Activated T-cell treated with anti-CD3 and anti-CD28 coated beads, Interleukin-2, amount 50 U/mL, for 24 hours (primary cell): ENCODE data around the gene CAMK2B.

Source experiments
- DNase-seq: peaks from one replicate; pipeline ENCODE4 v3.0.0-alpha.2; 2020
- H3K27ac Mint-ChIP-seq: 2 replicates; pipeline ENCODE4 v1.8.0; 2020; ENCODE audit warnings: mild to moderate bottlenecking, mixed read lengths
- H3K27me3 Mint-ChIP-seq: 2 replicates; pipeline ENCODE4 v1.8.0; 2020; ENCODE audit warnings: mixed read lengths
- H3K36me3 Mint-ChIP-seq: 2 replicates; pipeline ENCODE4 v1.8.0; 2020; ENCODE audit warnings: low read depth, mixed read lengths
- H3K4me1 Mint-ChIP-seq: 2 replicates; pipeline ENCODE4 v1.8.0; 2020; ENCODE audit warnings: low read depth, mixed read lengths
- H3K4me3 Mint-ChIP-seq: 2 replicates; pipeline ENCODE4 v1.8.0; 2020; ENCODE audit warnings: mild to moderate bottlenecking, moderate library complexity, mixed read lengths
- H3K9me3 Mint-ChIP-seq: 2 replicates; pipeline ENCODE4 v1.8.0; 2020; ENCODE audit warnings: mixed read lengths

The CAMK2B gene

DNA sequence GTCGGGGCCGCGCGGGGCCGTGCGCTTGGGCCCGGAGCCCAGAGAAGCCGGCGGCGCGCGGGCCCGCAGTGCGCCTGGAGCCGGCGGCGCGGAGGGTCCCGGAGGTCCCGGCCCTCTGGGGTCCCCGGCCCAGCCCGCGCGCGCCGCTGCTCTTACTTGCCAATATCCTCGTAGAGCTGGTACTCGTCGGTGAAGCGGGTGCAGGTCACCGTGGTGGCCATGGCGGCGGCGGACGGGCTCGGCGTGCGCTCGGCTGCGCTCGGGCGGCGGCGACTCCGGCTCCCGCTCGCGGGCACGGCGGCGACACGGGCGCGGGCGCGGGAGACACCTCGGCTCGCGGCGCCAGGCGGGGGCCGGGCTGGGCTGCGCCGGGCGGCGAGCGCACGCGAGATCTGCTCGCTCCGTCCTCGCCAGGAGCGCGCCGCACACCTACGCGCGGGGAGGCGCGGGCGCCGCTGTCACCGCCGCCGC is at the start of gene CAMK2B:
Gene CAMK2B (minus strand): TSS at position 394 of the 471 bp plus-strand sequence. CDS start 173 bp downstream, at position 221.
- no peaks in the 10 kb centered on the region for H3K36me3 Mint-ChIP-seq
- DNase-seq: no peak
- H3K27me3 Mint-ChIP-seq: peaks cover 44% of the 10 kb centered on the region
- peaks cover 7% of the 10 kb centered on the region for H3K4me1 Mint-ChIP-seq
- H3K4me3 Mint-ChIP-seq: peak within 1 kb of the TSS; percentile 76
- H3K27ac Mint-ChIP-seq: no peak within 1 kb of the TSS
- no peaks in the 10 kb centered on the region for H3K9me3 Mint-ChIP-seq

- H3K4me1 Mint-ChIP-seq: peaks cover 11% of the 10 kb centered on the region
- peaks cover 7% of the 10 kb centered on the region for H3K27me3 Mint-ChIP-seq
- no peak for DNase-seq
- H3K9me3 Mint-ChIP-seq: no peaks in the 10 kb centered on the region
- no peaks in the 10 kb centered on the region for H3K36me3 Mint-ChIP-seq
- no peak overlapping the region for H3K27ac Mint-ChIP-seq
- H3K4me3 Mint-ChIP-seq: no peak overlapping the region
Observed at GRCh38 chr7:44374007-44374763, 48.8 kb upstream of the CAMK2B start.

- H3K9me3 Mint-ChIP-seq: no peaks in the 10 kb centered on the region
- H3K27me3 Mint-ChIP-seq: peaks cover 14% of the 10 kb centered on the region
- no peak for DNase-seq
- peaks cover 6% of the 10 kb centered on the region for H3K4me1 Mint-ChIP-seq
- H3K36me3 Mint-ChIP-seq: no peaks in the 10 kb centered on the region
- no peak overlapping the region for H3K4me3 Mint-ChIP-seq
- H3K27ac Mint-ChIP-seq: no peak overlapping the region
Observed at GRCh38 chr7:44373418-44373740, 48.0 kb upstream of the CAMK2B start.

DNA sequence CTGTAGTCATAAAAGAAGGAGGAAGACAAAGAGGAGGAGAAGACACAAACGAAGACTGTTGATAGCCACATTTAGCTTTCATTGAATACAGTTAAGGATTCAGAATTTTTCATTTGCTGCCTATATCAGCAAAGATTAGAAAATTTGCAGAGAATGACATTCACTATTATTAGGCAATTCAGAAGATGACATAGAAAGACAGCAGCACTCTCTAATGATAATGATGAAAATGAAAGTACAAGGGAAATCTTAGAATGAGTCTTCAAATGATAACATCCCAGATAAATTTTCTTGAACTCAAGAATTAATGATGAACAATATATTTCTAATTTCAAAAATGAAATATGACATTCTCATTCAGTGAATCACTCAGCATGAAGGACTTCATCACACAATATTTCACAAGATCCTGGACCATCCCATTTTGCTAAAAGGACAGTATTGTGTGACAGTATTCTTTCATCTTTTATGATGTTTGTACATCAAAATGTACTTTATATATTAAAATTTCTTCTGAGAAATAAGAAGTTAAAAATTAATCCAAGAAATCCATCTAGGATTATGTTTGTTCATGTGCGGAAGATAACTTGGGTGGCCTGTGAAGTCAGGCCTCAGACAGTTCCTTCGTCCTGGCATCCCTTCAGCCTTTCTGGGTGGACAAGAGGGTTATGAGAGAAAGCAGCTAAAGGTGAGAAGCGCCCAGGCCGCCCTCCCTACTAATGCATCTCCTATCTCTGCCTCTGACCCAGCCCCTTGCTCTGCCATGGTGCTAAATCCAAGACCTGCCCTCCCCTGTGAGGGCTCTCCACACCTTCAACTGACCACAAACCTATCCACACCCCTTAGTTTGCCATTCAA is 47.4 kb upstream of the CAMK2B start:
- no peak for DNase-seq
- Mint-ChIP-seq H3K36me3 (no peaks in the 10 kb centered on the region), H3K27ac (no peak overlapping the region), H3K4me1 (peaks cover 6% of the 10 kb centered on the region), H3K4me3 (no peak overlapping the region), H3K9me3 (no peaks in the 10 kb centered on the region), H3K27me3 (peaks cover 18% of the 10 kb centered on the region)

DNA sequence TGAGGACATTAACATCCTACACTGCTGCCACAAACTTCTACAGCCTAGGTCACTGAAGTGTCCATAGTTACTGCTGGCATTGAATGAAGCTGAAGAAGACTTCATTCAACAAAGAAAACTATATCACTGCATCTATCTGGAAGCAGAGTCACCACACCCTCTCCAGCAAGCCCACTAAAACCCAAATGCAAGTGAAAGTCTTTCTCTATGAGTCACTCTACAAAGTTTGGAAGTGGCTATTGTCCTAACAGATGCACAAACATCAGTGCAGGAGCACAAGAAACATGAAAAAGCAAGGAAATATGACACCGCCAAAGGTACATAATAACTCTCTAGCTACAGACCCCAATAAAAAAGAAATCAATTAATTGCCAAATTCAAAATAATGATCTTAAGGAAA is 43.5 kb upstream of the CAMK2B start:
- peaks cover 22% of the 10 kb centered on the region for H3K27me3 Mint-ChIP-seq
- no peak overlapping the region for H3K27ac Mint-ChIP-seq
- peaks cover 6% of the 10 kb centered on the region for H3K4me1 Mint-ChIP-seq
- no peaks in the 10 kb centered on the region for H3K9me3 Mint-ChIP-seq
- H3K36me3 Mint-ChIP-seq: no peaks in the 10 kb centered on the region
- DNase-seq: no peak
- no peak overlapping the region for H3K4me3 Mint-ChIP-seq

DNA sequence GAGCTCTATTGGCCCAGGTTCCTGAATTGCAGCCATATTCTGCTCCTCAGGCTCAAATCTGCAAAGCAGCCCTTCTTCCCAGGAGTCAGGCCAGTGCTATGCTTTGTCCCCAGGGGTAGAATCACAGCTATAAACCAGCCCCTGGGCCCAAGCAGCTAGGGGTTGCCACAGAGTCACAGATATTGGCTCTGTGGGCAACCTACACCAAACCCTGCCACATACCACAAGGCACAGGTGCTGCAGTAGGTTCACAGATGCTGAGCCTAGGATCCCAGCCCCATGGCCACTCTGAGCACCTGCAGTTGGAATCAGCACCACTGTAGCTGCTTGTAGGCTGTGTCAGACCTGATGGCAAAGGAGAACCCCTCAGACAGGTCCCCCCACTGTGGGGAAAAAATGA is 43.1 kb upstream of the CAMK2B start:
- H3K9me3 Mint-ChIP-seq: no peaks in the 10 kb centered on the region
- H3K27ac Mint-ChIP-seq: no peak overlapping the region
- no peaks in the 10 kb centered on the region for H3K36me3 Mint-ChIP-seq
- H3K4me3 Mint-ChIP-seq: no peak overlapping the region
- no peak for DNase-seq
- peaks cover 6% of the 10 kb centered on the region for H3K4me1 Mint-ChIP-seq
- peaks cover 22% of the 10 kb centered on the region for H3K27me3 Mint-ChIP-seq

- Mint-ChIP-seq H3K9me3 (no peaks in the 10 kb centered on the region), H3K4me1 (peaks cover 5% of the 10 kb centered on the region)
- no peak for DNase-seq
Observed at GRCh38 chr7:44367475-44368043, 42.2 kb upstream of the CAMK2B start.

DNA sequence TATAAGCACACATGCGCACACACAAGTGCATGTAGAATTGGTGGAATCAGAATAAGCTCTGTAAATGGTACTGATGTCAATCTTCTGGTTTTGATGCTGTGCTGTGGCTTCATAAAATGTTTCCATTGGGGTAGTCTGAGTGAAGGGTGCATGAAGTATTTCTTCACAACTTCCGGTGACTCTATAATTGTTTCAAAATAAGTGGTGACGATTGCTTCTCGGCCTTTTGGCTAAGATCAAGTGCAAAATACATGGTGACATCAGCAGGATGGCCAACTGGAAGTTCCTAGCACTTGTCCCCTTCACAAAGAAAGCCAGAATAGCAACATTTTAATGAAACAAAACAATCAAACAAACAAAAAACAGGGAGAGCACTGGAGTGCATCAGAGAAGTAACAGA is 41.6 kb upstream of the CAMK2B start:
- Mint-ChIP-seq H3K9me3 (no peaks in the 10 kb centered on the region), H3K4me1 (peaks cover 3% of the 10 kb centered on the region), H3K36me3 (no peaks in the 10 kb centered on the region), H3K27ac (no peak overlapping the region), H3K4me3 (no peak overlapping the region), H3K27me3 (peaks cover 32% of the 10 kb centered on the region)
- no peak for DNase-seq

More at GRCh38 chr7:44367475-44368043, 42.2 kb upstream of the CAMK2B start:
- H3K4me3 Mint-ChIP-seq: no peak overlapping the region
- H3K36me3 Mint-ChIP-seq: no peaks in the 10 kb centered on the region
- H3K27me3 Mint-ChIP-seq: peaks cover 27% of the 10 kb centered on the region
- no peak overlapping the region for H3K27ac Mint-ChIP-seq

GRCh38 chr7:44353668-44354067 is 28.3 kb upstream of the CAMK2B start:
- DNase-seq: no peak
- Mint-ChIP-seq H3K27me3 (peaks cover 36% of the 10 kb centered on the region), H3K4me3 (no peak overlapping the region), H3K9me3 (peaks cover 8% of the 10 kb centered on the region), H3K27ac (no peak overlapping the region), H3K36me3 (no peaks in the 10 kb centered on the region), H3K4me1 (no peaks in the 10 kb centered on the region)

- Mint-ChIP-seq H3K27ac (no peak overlapping the region), H3K4me1 (no peaks in the 10 kb centered on the region), H3K27me3 (peaks cover 7% of the 10 kb centered on the region), H3K36me3 (no peaks in the 10 kb centered on the region), H3K9me3 (peaks cover 6% of the 10 kb centered on the region), H3K4me3 (no peak overlapping the region)
- DNase-seq: no peak
Observed at GRCh38 chr7:44348851-44349781, 23.7 kb upstream of the CAMK2B start.

- Mint-ChIP-seq H3K27me3 (peaks cover 4% of the 10 kb centered on the region), H3K4me1 (no peaks in the 10 kb centered on the region), H3K9me3 (peaks cover 2% of the 10 kb centered on the region), H3K36me3 (no peaks in the 10 kb centered on the region), H3K27ac (no peak overlapping the region), H3K4me3 (no peak overlapping the region)
- DNase-seq: no peak
Observed at GRCh38 chr7:44348300-44348699, 22.9 kb upstream of the CAMK2B start.

DNA sequence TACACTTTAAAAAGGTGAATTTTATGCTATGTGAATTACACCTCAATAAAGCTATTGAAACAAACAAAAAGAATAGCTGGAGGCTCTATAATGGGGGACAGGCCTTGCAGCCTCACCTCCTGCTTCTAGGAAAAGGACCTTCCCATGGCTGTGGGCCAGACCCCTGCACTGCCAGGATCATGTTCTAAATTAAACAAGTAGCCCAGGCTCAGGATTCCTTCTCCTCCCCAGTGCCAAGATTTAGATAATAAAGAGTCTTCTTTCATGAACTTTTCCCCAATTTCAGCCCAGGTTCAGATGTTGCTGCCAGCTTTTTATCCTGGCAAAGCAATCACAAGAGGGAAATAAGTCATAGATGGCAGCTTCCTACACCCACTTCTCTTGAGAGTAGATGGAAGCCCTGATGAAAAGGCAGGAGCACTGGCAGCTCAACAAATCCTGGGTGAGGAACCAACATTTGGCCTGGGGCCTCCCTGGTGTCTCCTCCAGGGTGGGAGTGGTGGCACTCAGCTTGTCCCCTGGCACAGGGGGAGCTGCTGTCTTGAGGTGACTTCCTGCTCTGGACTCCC is 22.2 kb upstream of the CAMK2B start:
- no peak for DNase-seq

DNA sequence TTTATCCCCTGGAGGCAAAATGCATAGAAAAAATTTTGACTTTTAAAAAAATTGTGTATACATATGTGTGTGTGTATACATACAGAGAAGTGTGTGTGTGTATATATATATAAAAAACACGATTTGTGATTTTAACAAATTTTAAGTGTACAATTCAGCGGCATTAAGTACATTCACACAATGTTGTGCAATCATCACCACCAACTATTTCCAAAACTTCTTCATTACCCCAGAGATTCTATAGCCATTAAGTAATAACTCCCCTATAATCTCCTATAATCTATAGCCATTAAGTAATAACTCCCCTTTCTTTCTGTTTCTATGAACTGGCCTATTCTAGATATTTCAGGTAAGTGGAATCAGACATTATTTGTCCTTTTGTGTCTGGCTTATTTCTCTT is 20.7 kb upstream of the CAMK2B start:
- Mint-ChIP-seq H3K4me3 (no peak overlapping the region), H3K27ac (no peak overlapping the region), H3K9me3 (no peaks in the 10 kb centered on the region), H3K36me3 (no peaks in the 10 kb centered on the region), H3K4me1 (no peaks in the 10 kb centered on the region), H3K27me3 (peaks cover 4% of the 10 kb centered on the region)
- DNase-seq: no peak

More for the DNA sequence above, 22.2 kb upstream of the CAMK2B start:
- H3K4me3 Mint-ChIP-seq: no peak overlapping the region
- peaks cover 2% of the 10 kb centered on the region for H3K9me3 Mint-ChIP-seq
- no peak overlapping the region for H3K27ac Mint-ChIP-seq
- H3K4me1 Mint-ChIP-seq: no peaks in the 10 kb centered on the region
- no peaks in the 10 kb centered on the region for H3K36me3 Mint-ChIP-seq
- peaks cover 4% of the 10 kb centered on the region for H3K27me3 Mint-ChIP-seq

DNA sequence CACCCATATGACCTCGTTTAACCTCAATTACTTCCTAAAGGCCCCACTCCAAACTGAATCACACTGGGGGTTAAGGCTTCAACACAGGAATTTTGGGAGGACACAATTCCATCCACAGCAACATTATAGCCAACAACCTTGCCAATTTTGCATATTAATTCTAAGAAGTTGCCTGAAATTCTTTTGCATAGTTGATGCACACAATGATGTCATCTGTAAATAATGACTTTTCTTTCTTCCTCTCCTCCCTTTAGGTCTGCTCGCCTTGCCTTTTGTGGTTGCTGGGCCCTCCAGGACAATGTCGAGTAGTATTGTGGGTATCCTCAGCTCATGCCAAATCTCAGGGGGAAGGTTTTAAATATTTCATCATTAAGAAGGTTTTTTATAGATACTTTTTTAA is 16.0 kb upstream of the CAMK2B start:
- H3K27me3 Mint-ChIP-seq: no peaks in the 10 kb centered on the region
- no peak overlapping the region for H3K4me3 Mint-ChIP-seq
- no peaks in the 10 kb centered on the region for H3K4me1 Mint-ChIP-seq
- no peak overlapping the region for H3K27ac Mint-ChIP-seq
- no peak for DNase-seq
- peaks cover 12% of the 10 kb centered on the region for H3K9me3 Mint-ChIP-seq
- no peaks in the 10 kb centered on the region for H3K36me3 Mint-ChIP-seq
